Esophagus muscularis mucosa (tissue), 4 donors: ENCODE measurements around the gene CORO7. TPM values are rescaled to one million over a fixed set of nuclear protein-coding genes. Genes with fewer than 3 reads are reported as not detected.

Experiments used
- DNase-seq: peaks from one replicate; pipeline ENCODE4 v3.0.0-alpha.2; 2017; ENCODE audit errors: extremely low spot score
- H3K27ac ChIP-seq, 4 donors: fragments of 200-600 bp; sonication (generic); replicated peaks in 1 of 4; 1 replicate in 3 of 4; 2 replicates in 1 of 4; pipeline ENCODE4 v1.5.1; 2016 to 2019; ENCODE audit warnings: mild to moderate bottlenecking in 1 of 4
- H3K27me3 ChIP-seq, 4 donors: fragments of 200-600 bp; sonication (generic); one replicate each; pipeline versions ENCODE4 v1.5.1 to v1.6.0; 2016 to 2019
- H3K36me3 ChIP-seq, 4 donors: fragments of 200-600 bp; sonication (generic); one replicate each; pipeline ENCODE4 v1.5.1; 2016 to 2019
- H3K4me1 ChIP-seq, 4 donors: fragments of 200-600 bp; sonication (generic); one replicate each; pipeline ENCODE4 v1.5.1; 2016 to 2019
- H3K4me3 ChIP-seq, 4 donors: fragments of 200-600 bp; sonication (generic); 1 replicate in 2 of 4; 2 replicates in 2 of 4; pipeline ENCODE4 v1.5.1; 2016 to 2019; ENCODE audit warnings: mild to moderate bottlenecking in 4 of 4, moderate library complexity in 1 of 4
- H3K9me3 ChIP-seq, 4 donors: fragments of 200-600 bp; sonication (generic); 1 replicate in 3 of 4; 2 replicates in 1 of 4; pipeline ENCODE4 v1.5.1; 2016 to 2019
- EP300 ChIP-seq: sonication (generic); formaldehyde crosslinking; IDR thresholded peaks from one replicate; pipeline ENCODE4 v1.6.1; 2017; ENCODE audit warnings: antibody characterized with exemption
- POLR2A ChIP-seq: fragments of 450-650 bp; IDR thresholded peaks from one replicate; pipeline ENCODE4 v1.6.1; 2017; ENCODE audit warnings: antibody characterized with exemption, moderate library complexity, mild to moderate bottlenecking, low read depth
- POLR2AphosphoS5 ChIP-seq, 2 donors: sonication (generic); formaldehyde crosslinking; IDR thresholded peaks; one replicate each; pipeline ENCODE4 v1.6.1; 2017; ENCODE audit warnings: antibody characterized with exemption in 2 of 2
- WGBS: methylation state at CpG from one replicate; pipeline ENCODE4 v1.1.5; 2018; 5-methylcytosine and 5-hydroxymethylcytosine counted together
- intact Hi-C: fragments of 100-400 bp; cut with DNase I; formaldehyde crosslinking; loops from one replicate; pipeline ENCODE4 v1.15.1; 2023
- total RNA-seq, 4 donors: library from RNA; depleted of rRNA; stranded (reverse); fragments of >200 nt; gene quantifications; one replicate each; pipeline versions ENCODE4 v1.1.0 to v1.2.1, GENCODE V29; 2016
- TF ChIP-seq, protein P1 (sequence below), 3 experiments: fragments of 200-600 bp in 2 of 3; fragments of 450-650 bp in 1 of 3; sonication (generic) in 2 of 3; IDR thresholded peaks; one replicate each; pipeline ENCODE4 v1.5.1; 2017 to 2019; ENCODE audit warnings: antibody characterized with exemption in 3 of 3, mild to moderate bottlenecking in 2 of 3, moderate library complexity in 1 of 3

Gene CORO7
- total RNA-seq, 4 donors from 2014 or later = 11.6 to 24.6 (median 21.3) TPM

- peak overlapping the region; percentile 96 to 97 (median 96) for H3K27ac ChIP-seq
- H3K36me3 ChIP-seq = no peaks in the 10 kb centered on the region
- H3K27me3 ChIP-seq = no peaks in the 10 kb centered on the region
- 65% methylated on average over 13 of the region's 13 CpGs for WGBS
- no peak for DNase-seq
- H3K9me3 ChIP-seq = no peaks in the 10 kb centered on the region
- peaks cover 69 to 93% (median 92%) of the 10 kb centered on the region in 4 donors for H3K4me1 ChIP-seq
- TF ChIP-seq POLR2A = no peak
- no peak for TF ChIP-seq EP300
- TF ChIP-seq POLR2AphosphoS5 (IDR thresholded peaks at IDR 0.05) = no peak
- TF ChIP-seq, protein P1, sequence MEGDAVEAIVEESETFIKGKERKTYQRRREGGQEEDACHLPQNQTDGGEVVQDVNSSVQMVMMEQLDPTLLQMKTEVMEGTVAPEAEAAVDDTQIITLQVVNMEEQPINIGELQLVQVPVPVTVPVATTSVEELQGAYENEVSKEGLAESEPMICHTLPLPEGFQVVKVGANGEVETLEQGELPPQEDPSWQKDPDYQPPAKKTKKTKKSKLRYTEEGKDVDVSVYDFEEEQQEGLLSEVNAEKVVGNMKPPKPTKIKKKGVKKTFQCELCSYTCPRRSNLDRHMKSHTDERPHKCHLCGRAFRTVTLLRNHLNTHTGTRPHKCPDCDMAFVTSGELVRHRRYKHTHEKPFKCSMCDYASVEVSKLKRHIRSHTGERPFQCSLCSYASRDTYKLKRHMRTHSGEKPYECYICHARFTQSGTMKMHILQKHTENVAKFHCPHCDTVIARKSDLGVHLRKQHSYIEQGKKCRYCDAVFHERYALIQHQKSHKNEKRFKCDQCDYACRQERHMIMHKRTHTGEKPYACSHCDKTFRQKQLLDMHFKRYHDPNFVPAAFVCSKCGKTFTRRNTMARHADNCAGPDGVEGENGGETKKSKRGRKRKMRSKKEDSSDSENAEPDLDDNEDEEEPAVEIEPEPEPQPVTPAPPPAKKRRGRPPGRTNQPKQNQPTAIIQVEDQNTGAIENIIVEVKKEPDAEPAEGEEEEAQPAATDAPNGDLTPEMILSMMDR (IDR thresholded peaks at IDR 0.05) = no peak
- intact Hi-C loops = no loop called here
- peak overlapping the region in 2 of 4 donors; percentile 73 to 90 for H3K4me3 ChIP-seq
Measured at GRCh38 chr16:4318451-4318910, 97.9 kb downstream of the CORO7 start.

- Histone ChIP-seq H3K4me3 (peak overlapping the region; percentile 73 to 90 (median 80)), H3K27ac (peak overlapping the region; percentile 96 to 97 (median 96)), H3K9me3 (no peaks in the 10 kb centered on the region), H3K36me3 (no peaks in the 10 kb centered on the region), H3K4me1 (peaks cover 63 to 88% (median 86%) of the 10 kb centered on the region in 4 donors), H3K27me3 (no peaks in the 10 kb centered on the region)
- TF ChIP-seq POLR2AphosphoS5 (IDR thresholded peaks at IDR 0.05) = no peak
- no peak for TF ChIP-seq EP300
- no peak for TF ChIP-seq POLR2A
- TF ChIP-seq, protein P1 (IDR thresholded peaks at IDR 0.05) = no peak
- DNase-seq = no peak
- 39% methylated on average over 10 of the region's 12 CpGs for WGBS
- intact Hi-C loops = no loop called here
Measured at GRCh38 chr16:4317532-4318450, 98.6 kb downstream of the CORO7 start.

GRCh38 chr16:4316864-4317531 lies 99.4 kb downstream of the CORO7 start:
- Histone ChIP-seq H3K4me3 (peak overlapping the region; percentile 73 to 90 (median 80)), H3K4me1 (peaks cover 57 to 80% (median 78%) of the 10 kb centered on the region in 4 donors), H3K36me3 (no peaks in the 10 kb centered on the region), H3K27ac (peak overlapping the region; percentile 96 to 97 (median 96)), H3K9me3 (no peaks in the 10 kb centered on the region), H3K27me3 (no peaks in the 10 kb centered on the region)
- peak in 1 of 2 donors; percentile 66 for TF ChIP-seq POLR2AphosphoS5 (IDR thresholded peaks at IDR 0.05)
- TF ChIP-seq, protein P1 (IDR thresholded peaks at IDR 0.05) = no peak
- DNase-seq = no peak
- 10% methylated on average over 8 of the region's 20 CpGs for WGBS
- intact Hi-C loops = no loop called here

- TF ChIP-seq POLR2AphosphoS5 (IDR thresholded peaks at IDR 0.05) (no peak), POLR2A (no peak), EP300 (no peak)
- TF ChIP-seq, protein P1 (IDR thresholded peaks at IDR 0.05) = no peak
- intact Hi-C loops = no loop called here
- H3K4me1 ChIP-seq = peaks cover 57 to 73% (median 71%) of the 10 kb centered on the region in 4 donors
- peak overlapping the region; percentile 73 to 90 (median 80) for H3K4me3 ChIP-seq
- 5% methylated on average over 11 of the region's 93 CpGs for WGBS
- no peak for DNase-seq
- H3K27ac ChIP-seq = peak overlapping the region; percentile 96 to 97 (median 96)
- no peaks in the 10 kb centered on the region for H3K27me3 ChIP-seq
- no peaks in the 10 kb centered on the region for H3K9me3 ChIP-seq
- H3K36me3 ChIP-seq = no peaks in the 10 kb centered on the region
Measured at GRCh38 chr16:4316108-4316863, 100.1 kb downstream of the CORO7 start.
